ENCODE results near the gene PIGR. TPM values are rescaled to one million over a fixed set of nuclear protein-coding genes. Genes with fewer than 3 reads are reported as not detected.
A peak's percentile ranks its signal among the peaks of the same experiment; 100 is the strongest.

Gene PIGR
- total and polyA plus RNA-seq, 9 of the 15 experiments (the other 6 are each of a cell fraction or from before 2014, with no cell fraction given), result 0.01 to 1.5 (median 0.03) TPM; not detected in 4

DNA sequence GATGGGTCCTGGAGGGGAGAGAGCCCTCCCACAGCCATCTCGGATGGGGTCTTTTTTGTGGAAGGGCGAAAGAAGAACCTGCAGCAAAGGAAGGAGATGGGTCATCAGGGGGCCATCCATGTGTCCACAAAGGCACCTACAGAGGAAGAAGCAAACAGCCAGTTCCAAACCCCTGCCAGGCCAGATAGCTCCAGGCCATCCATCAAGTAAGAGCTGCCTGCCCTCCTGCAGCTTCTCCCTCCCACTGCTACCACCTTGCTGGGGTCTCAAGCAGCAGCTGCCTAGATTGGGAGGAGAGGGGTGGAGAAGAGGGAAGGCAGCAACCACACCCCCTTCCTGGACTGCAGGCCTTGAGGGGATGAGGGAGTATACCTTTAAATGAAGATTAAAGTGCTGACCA is 19.5 kb upstream of the PIGR start (continued):
- no peak for TF ChIP-seq KLF13 (tag; IDR thresholded peaks at IDR 0.05; ENCODE audit: borderline replicate concordance, low read depth)

- no peak overlapping the region for H3K4me2 ChIP-seq (ENCODE audit: insufficient read depth, low read length)
- DNase-seq (ENCODE audit: extremely low read depth in 1 of 4, low spot score in 3 of 4), result peak in 2 of 4 experiments; percentile 42 to 43
- no peaks in the 10 kb centered on the region for H3K36me3 ChIP-seq (ENCODE audit: control insufficient read depth, insufficient read depth, low read length)
- H3K27ac ChIP-seq (ENCODE audit: extremely low read depth, low read depth, low read length), result no peak overlapping the region
- H3K4me3 ChIP-seq, result no peak overlapping the region
- no TSS peak for BruUV-seq (replicated peaks)
- ATAC-seq, result peak; percentile 72
- no peaks in the 10 kb centered on the region for H3K9me3 ChIP-seq (replicated peaks; ENCODE audit: control insufficient read depth, insufficient read depth, low read depth, low read length)
- peak overlapping the region; percentile 25; the same call in 1 of the 2 replicates for H2AFZ ChIP-seq (ENCODE audit: low read depth, low read length)
- ChIA-PET POLR2A (no interaction called here), CTCF (ENCODE audit: low intra/inter-chr PET ratio) (no interaction called here)
- H3K27me3 ChIP-seq (ENCODE audit: control insufficient read depth in 2 of 2, insufficient read depth in 2 of 2, low read length in 2 of 2), result peaks cover under 1 to 5% of the 10 kb centered on the region in 2 experiments; a peak in 2 of 5 replicates
- no peak overlapping the region for H3K9ac ChIP-seq (ENCODE audit: insufficient read depth in 1 of 2, low read depth in 2 of 2, low read length in 2 of 2)
- TF ChIP-seq, protein P1, sequence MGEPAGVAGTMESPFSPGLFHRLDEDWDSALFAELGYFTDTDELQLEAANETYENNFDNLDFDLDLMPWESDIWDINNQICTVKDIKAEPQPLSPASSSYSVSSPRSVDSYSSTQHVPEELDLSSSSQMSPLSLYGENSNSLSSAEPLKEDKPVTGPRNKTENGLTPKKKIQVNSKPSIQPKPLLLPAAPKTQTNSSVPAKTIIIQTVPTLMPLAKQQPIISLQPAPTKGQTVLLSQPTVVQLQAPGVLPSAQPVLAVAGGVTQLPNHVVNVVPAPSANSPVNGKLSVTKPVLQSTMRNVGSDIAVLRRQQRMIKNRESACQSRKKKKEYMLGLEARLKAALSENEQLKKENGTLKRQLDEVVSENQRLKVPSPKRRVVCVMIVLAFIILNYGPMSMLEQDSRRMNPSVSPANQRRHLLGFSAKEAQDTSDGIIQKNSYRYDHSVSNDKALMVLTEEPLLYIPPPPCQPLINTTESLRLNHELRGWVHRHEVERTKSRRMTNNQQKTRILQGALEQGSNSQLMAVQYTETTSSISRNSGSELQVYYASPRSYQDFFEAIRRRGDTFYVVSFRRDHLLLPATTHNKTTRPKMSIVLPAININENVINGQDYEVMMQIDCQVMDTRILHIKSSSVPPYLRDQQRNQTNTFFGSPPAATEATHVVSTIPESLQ (CRISPR knock-in tag; IDR thresholded peaks at IDR 0.05), result no peak
- TF ChIP-seq CTCF (IDR thresholded peaks at IDR 0.05 in 2 of 3, conservative IDR thresholded peaks at IDR 0.05 in 1 of 3; ENCODE audit: insufficient read depth in 2 of 3, low read depth in 1 of 3, low read length in 3 of 3), result peak; percentile 40 to 72 (median 51); a peak in 5 of 6 replicates
- TF ChIP-seq NFIC (IDR thresholded peaks at IDR 0.05), result peak; percentile 25; the same call in 1 of the 2 replicates
- no peak for TF ChIP-seq SNRNP70 (optimal IDR thresholded peaks at IDR 0.05; ENCODE audit: low read depth, low read length)
- TF ChIP-seq RAD21 (CRISPR knock-in tag; conservative IDR thresholded peaks at IDR 0.05 in 1 of 2, IDR thresholded peaks at IDR 0.05 in 1 of 2), result peak in 1 of 2 experiments; percentile 36; a peak in 2 of 4 replicates
- no peaks in the 10 kb centered on the region for H4K20me1 ChIP-seq (replicated peaks; ENCODE audit: control insufficient read depth, insufficient read depth, low read length)
- WGBS (ENCODE audit: insufficient coverage, low coverage, missing lambda C conversion rate), result 0% methylated on average over 1 of the region's 1 CpG
- in situ Hi-C loops (cut with MboI) (no loop called here), intact Hi-C loops (cut with micrococcal nuclease) (no loop called here)
- H3K4me1 ChIP-seq (replicated peaks in 1 of 2; ENCODE audit: control insufficient read depth in 2 of 2, insufficient read depth in 2 of 2, low read length in 2 of 2), result peaks cover 3 to 5% of the 10 kb centered on the region in 2 experiments; a peak in 3 of 5 replicates
- FAIRE-seq, result peak; percentile 44
- no peaks in the 10 kb centered on the region for H3K79me2 ChIP-seq (ENCODE audit: control insufficient read depth, insufficient read depth, low read length)
- H3K9me1 ChIP-seq (ENCODE audit: control insufficient read depth, insufficient read depth, low read length), result no peaks in the 10 kb centered on the region
Measured at GRCh38 chr1:206963740-206964139, 17.5 kb upstream of the PIGR start.
